ENCODE measurements around the gene TAF1L. TPM values are rescaled to one million over a fixed set of nuclear protein-coding genes. Genes with fewer than 3 reads are reported as not detected.
"Not testable (repeated sequence)": the region's sequence is repeated elsewhere in the genome, so short reads cannot be mapped to it uniquely, and the experiment has no call there.

TAF1L gene
- total RNA-seq, 1 donor = under 0.01 TPM

DNA sequence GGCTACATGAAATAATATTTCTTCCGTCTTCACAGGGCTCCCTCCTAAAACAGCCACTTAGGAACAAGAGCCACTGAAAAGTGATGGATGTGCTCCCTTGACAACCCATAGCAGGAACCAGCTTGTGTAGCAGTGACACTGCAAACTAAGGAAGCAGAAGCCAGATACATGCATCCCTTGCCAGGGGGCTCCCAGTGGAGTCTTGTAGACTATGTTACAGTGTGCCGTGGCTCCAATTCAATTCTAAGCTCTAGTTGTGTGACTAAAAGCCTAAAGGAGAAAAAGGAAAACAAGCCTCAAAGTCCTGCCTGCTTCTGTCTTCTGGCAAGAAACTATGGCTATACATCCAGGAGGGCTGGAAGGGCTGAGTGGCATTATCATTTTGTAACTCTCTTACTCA lies 12.2 kb upstream of the TAF1L start:
- H3K4me3 ChIP-seq (ENCODE audit: low read depth, low read length) = no peak overlapping the region
- no peak for TF ChIP-seq CTCF (IDR thresholded peaks at IDR 0.05; ENCODE audit: insufficient read depth, low read depth, low read length)
- DNase-seq (ENCODE audit: low read depth) = no peak

DNA sequence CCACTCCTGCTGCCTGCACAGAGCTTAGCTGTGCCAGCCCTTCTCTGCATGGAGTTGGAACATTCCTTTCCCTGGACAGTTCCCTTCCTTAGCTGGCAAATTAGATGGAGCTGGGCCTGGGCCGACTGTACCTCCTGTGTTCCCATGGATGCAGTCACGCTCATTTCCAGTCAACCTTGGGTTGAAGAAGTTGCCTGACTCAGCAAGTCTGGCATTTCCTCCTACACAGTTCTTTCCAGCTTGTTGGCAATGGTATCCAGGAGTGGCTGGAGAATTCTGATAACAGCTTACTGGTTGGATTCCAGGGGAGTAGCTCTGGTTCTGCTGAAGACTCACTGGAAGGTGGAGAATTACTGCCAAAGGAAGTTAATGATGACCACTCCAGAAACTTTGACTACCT lies 9.2 kb upstream of the TAF1L start:
- H3K4me3 ChIP-seq (ENCODE audit: low read depth, low read length) = no peak overlapping the region
- no peak for TF ChIP-seq CTCF (IDR thresholded peaks at IDR 0.05; ENCODE audit: insufficient read depth, low read depth, low read length)
- peak; percentile 53 for DNase-seq (ENCODE audit: low read depth)

DNA sequence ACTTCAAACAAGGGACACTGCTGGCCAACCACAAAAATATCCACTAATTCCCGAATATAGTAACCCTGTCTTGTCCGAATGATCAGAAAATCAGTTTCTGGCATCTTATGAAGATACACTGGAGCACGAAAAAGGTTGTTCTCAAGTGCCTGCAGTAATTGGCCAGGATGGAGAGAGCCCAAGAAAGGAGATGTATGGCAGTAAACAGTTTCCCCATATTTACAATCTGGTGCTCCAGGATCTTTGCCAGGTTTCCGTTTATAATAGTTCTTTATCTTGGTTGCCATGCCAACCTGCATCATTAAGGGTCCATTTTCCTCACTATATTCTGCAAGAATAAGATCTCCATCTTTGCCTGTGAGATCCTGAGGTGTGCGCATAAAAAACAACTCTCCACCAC lies 2.3 kb downstream of the TAF1L start:
- not testable (repeated sequence) for H3K4me3 ChIP-seq (ENCODE audit: low read depth, low read length); DNase-seq (ENCODE audit: low read depth)

DNA sequence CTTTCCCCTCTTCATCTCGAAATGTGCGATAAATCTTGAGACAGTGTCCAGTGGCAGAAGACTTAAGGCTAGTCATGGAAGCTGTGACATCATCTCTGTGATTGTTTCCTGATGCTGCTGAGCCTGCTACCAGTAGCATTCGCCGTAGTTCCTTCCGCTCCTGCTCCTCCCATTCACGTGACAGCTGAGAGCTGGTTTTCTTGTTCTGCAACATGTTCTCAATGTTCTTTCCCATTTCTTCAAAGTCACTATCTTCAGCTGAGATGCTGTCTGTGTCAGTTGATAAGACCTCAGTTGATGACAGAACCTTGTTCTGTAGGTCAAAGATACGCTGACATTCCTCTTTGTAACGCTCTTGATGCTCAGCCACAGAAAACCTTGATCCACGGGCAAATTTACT lies 3.5 kb downstream of the TAF1L start:
- H3K4me3 ChIP-seq (ENCODE audit: low read depth, low read length) = no peak overlapping the region
- TF ChIP-seq CTCF (IDR thresholded peaks at IDR 0.05; ENCODE audit: insufficient read depth, low read depth, low read length) = no peak
- no peak for DNase-seq (ENCODE audit: low read depth)

GRCh38 chr9:32627394-32627954 lies 8.0 kb downstream of the TAF1L start:
- DNase-seq (ENCODE audit: low read depth) = no peak
- no peak overlapping the region for H3K4me3 ChIP-seq (ENCODE audit: low read depth, low read length)
- TF ChIP-seq CTCF (IDR thresholded peaks at IDR 0.05; ENCODE audit: insufficient read depth, low read depth, low read length) = no peak

GRCh38 chr9:32625320-32625719 lies 10.1 kb downstream of the TAF1L start:
- no peak overlapping the region for H3K4me3 ChIP-seq (ENCODE audit: low read depth, low read length)
- no peak for TF ChIP-seq CTCF (IDR thresholded peaks at IDR 0.05; ENCODE audit: insufficient read depth, low read depth, low read length)
- DNase-seq (ENCODE audit: low read depth) = no peak

DNA sequence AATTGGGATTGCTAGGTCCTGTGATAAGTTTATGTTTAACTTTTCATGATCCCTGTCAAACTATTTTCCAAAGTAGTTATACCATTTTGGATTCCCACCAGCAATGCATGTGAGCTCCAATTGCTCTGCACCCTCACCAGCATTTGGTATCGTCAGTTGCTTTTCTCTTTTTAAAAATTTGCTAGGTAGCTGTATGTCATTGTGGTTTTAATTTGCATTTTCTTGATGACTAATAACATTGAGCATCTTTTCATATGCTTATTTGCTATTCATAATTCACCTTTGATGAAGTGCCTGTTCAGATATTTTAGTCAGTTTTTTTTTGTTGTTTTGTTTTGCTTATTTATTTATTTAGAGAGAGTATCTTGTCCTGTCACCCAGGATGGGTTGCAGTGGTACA lies 12.5 kb downstream of the TAF1L start:
- TF ChIP-seq CTCF (IDR thresholded peaks at IDR 0.05; ENCODE audit: insufficient read depth, low read depth, low read length) = no peak
- no peak overlapping the region for H3K4me3 ChIP-seq (ENCODE audit: low read depth, low read length)
- no peak for DNase-seq (ENCODE audit: low read depth)
